Natural killer cell (primary cell): Measurements from ENCODE around the gene CHKB. TPM values are rescaled to one million over a fixed set of nuclear protein-coding genes. Genes with fewer than 3 reads are reported as not detected.

Source experiments
- ATAC-seq, 3 donors: fragments of 150-1000 bp in 2 of 3; fragments of 200-7000 bp in 1 of 3; cut with Tn5 transposase; 1 replicate in 1 of 3; 2 replicates in 2 of 3; pipeline ENCODE4 v1.10.0; 2021; ENCODE audit warnings: mild to moderate bottlenecking in 2 of 3, moderate library complexity in 2 of 3
- DNase-seq, 2 donors: peaks; one replicate each; pipeline versions ENCODE4 v3.0.0 to v3.0.0-alpha.2; 2013 to 2021; ENCODE audit warnings: mixed read lengths in 1 of 2
- H3K27ac ChIP-seq: one replicate; pipeline ENCODE4 v1.5.1; 2013; ENCODE audit warnings: mild to moderate bottlenecking, low read length
- H3K27me3 ChIP-seq: one replicate; pipeline ENCODE4 v1.6.1; 2013; ENCODE audit warnings: low read length; ENCODE audit not compliant: control insufficient read depth, insufficient read depth
- H3K36me3 ChIP-seq: one replicate; pipeline ENCODE4 v1.6.1; 2013; ENCODE audit warnings: low read length; ENCODE audit not compliant: control insufficient read depth, insufficient read depth
- H3K4me1 ChIP-seq: one replicate; pipeline ENCODE4 v1.6.1; 2013; ENCODE audit warnings: low read length; ENCODE audit not compliant: control insufficient read depth, insufficient read depth
- H3K4me3 ChIP-seq: one replicate; pipeline ENCODE4 v1.5.1; 2013; ENCODE audit warnings: low read length
- H3K9me3 ChIP-seq: one replicate; pipeline ENCODE4 v1.6.1; 2013; ENCODE audit warnings: low read length; ENCODE audit not compliant: control insufficient read depth, insufficient read depth
- H3K27ac Mint-ChIP-seq, 2 donors: one replicate each; pipeline ENCODE4 v1.8.0; 2022; ENCODE audit warnings: mild to moderate bottlenecking in 2 of 2, mixed read lengths in 2 of 2, moderate library complexity in 1 of 2
- H3K27me3 Mint-ChIP-seq, 2 donors: one replicate each; pipeline ENCODE4 v1.8.0; 2022; ENCODE audit warnings: low read depth in 2 of 2, mixed read lengths in 2 of 2
- H3K36me3 Mint-ChIP-seq: one replicate; pipeline ENCODE4 v1.8.0; 2022; ENCODE audit warnings: mixed read lengths
- H3K4me1 Mint-ChIP-seq, 2 donors: one replicate each; pipeline ENCODE4 v1.8.0; 2022; ENCODE audit warnings: mixed read lengths in 2 of 2
- H3K4me3 Mint-ChIP-seq: one replicate; pipeline ENCODE4 v1.8.0; 2022; ENCODE audit warnings: mild to moderate bottlenecking, moderate library complexity, mixed read lengths
- H3K9me3 Mint-ChIP-seq, 2 donors: one replicate each; pipeline ENCODE4 v1.8.0; 2022; ENCODE audit warnings: mixed read lengths in 2 of 2
- CTCF ChIP-seq: fragments of 200-600 bp; IDR thresholded peaks from one replicate; pipeline ENCODE4 v1.8.0; 2022; ENCODE audit warnings: antibody characterized with exemption
- WGBS: methylation state at CpG from one replicate; pipeline ENCODE4 v1.1.7; 2013; ENCODE audit warnings: missing lambda C conversion rate; ENCODE audit not compliant: insufficient coverage; 5-methylcytosine and 5-hydroxymethylcytosine counted together
- intact Hi-C: fragments of 100-400 bp; cut with micrococcal nuclease; formaldehyde crosslinking; loops from one replicate; pipeline ENCODE4 v1.14.2; 2022
- total RNA-seq, 4 donors: library from RNA; stranded (reverse); fragments of 120-200 nt in 1 of 4; gene quantifications; one replicate each; pipeline versions ENCODE4 v1.2.3 to v1.2.4, GENCODE V29; 2013 to 2022

Gene CHKB
- total RNA-seq, 3 donors from 2014 or later (not counting 1 experiment from before 2014, with no cell fraction given), result 166 to 204 (median 180) TPM

- H3K4me1 ChIP-seq, result peaks cover 51% of the 10 kb centered on the region
- Mint-ChIP-seq H3K9me3 (peaks cover 0 to 3% of the 10 kb centered on the region in 2 donors), H3K4me1 (peaks cover 42 to 56% of the 10 kb centered on the region in 2 donors), H3K27me3 (peaks cover 0 to 6% of the 10 kb centered on the region in 2 donors), H3K4me3 (peak overlapping the region; percentile 9), H3K36me3 (no peaks in the 10 kb centered on the region), H3K27ac (no peak overlapping the region)
- H3K4me3 ChIP-seq, result no peak overlapping the region
- DNase-seq (peak in 1 of 2 donors; percentile 8), ATAC-seq (no peak)
- no peaks in the 10 kb centered on the region for H3K36me3 ChIP-seq
- intact Hi-C loops, result no loop called here
- no peak for TF ChIP-seq CTCF
- no peaks in the 10 kb centered on the region for H3K27me3 ChIP-seq
- no peaks in the 10 kb centered on the region for H3K9me3 ChIP-seq
- 96% methylated on average over 27 of the region's 27 CpGs for WGBS
- no peak overlapping the region for H3K27ac ChIP-seq
Measured at GRCh38 chr22:50625568-50626313, 43.1 kb upstream of the CHKB start.

GRCh38 chr22:50625131-50625567, 42.5 kb upstream of the CHKB start:
- no peaks in the 10 kb centered on the region for H3K9me3 ChIP-seq
- TF ChIP-seq CTCF, result no peak
- Mint-ChIP-seq H3K27me3 (peaks cover 0 to 6% of the 10 kb centered on the region in 2 donors), H3K4me1 (peaks cover 46 to 61% of the 10 kb centered on the region in 2 donors), H3K27ac (no peak overlapping the region), H3K36me3 (no peaks in the 10 kb centered on the region), H3K4me3 (no peak overlapping the region), H3K9me3 (peaks cover 0 to 3% of the 10 kb centered on the region in 2 donors)
- H3K27ac ChIP-seq, result no peak overlapping the region
- WGBS, result 97% methylated on average over 14 of the region's 14 CpGs
- no peak overlapping the region for H3K4me3 ChIP-seq
- H3K36me3 ChIP-seq, result no peaks in the 10 kb centered on the region
- peak in 1 of 2 donors; percentile 4 for DNase-seq
- peaks cover 55% of the 10 kb centered on the region for H3K4me1 ChIP-seq
- H3K27me3 ChIP-seq, result no peaks in the 10 kb centered on the region
- ATAC-seq, result no peak
- intact Hi-C loops, result no loop called here

DNA sequence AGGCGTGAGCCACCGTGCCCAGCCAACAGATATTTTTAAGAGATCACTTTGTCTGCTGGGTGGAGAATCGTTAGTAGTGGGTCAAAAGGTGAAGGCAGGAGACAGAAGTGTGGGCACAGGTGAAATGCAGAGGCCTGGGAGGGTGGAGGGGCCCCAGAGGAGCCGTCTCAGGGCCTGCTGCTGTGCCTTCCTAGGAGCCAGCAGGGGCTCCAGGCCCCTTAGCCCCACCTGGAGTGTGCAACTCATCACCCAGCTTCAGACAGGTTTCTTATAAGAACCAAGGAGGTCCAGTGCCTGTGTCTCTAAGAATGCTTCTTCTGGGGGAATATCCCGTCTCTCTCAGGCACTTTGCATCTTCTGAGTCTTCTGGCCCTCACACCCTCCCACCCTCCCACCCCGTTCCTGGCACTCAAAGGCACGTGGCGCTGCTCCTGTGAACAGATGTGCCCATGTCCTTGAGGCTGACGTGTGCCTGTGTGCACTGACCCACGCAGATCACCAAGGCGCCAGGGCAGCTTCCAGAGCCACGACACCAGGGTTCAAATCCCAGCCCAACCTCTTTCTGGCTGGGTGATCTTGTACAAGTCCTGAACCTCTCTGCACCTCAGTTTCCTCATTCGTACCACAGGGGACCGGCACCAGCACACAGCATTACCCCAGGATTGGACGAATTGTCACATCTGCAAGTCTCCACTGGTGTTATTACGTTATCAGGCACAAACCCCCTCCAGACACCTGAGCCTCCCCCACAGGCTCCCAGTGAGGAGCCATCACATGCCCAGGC, 41.9 kb upstream of the CHKB start:
- Mint-ChIP-seq H3K4me3 (peak overlapping the region; percentile 4), H3K27ac (no peak overlapping the region), H3K27me3 (peaks cover 0 to 6% of the 10 kb centered on the region in 2 donors), H3K4me1 (peaks cover 40 to 59% of the 10 kb centered on the region in 2 donors), H3K9me3 (peaks cover 0 to 3% of the 10 kb centered on the region in 2 donors), H3K36me3 (no peaks in the 10 kb centered on the region)
- intact Hi-C loops, result loop anchor here (5.0 kb wide), 1 partner anchor 42 kb away; the partner anchor contains the start of gene CHKB
- no peak for ATAC-seq
- Histone ChIP-seq H3K4me3 (no peak overlapping the region), H3K9me3 (no peaks in the 10 kb centered on the region), H3K4me1 (peaks cover 61% of the 10 kb centered on the region), H3K27me3 (no peaks in the 10 kb centered on the region), H3K36me3 (no peaks in the 10 kb centered on the region), H3K27ac (no peak overlapping the region)
- TF ChIP-seq CTCF, result no peak
- peak in 1 of 2 donors; percentile 3 for DNase-seq
- WGBS, result 95% methylated on average over 16 of the region's 16 CpGs
